Erythroblast (primary cell): ENCODE results near the gene LRRTM4.

Source experiments
- GATA1 ChIP-seq: IDR thresholded peaks from 2 replicates; pipeline ENCODE4 v1.6.1; 2011; ENCODE audit warnings: low read depth, mild to moderate bottlenecking, control low read depth, low read length, moderate library complexity
- POLR2A ChIP-seq: IDR thresholded peaks from 2 replicates; pipeline ENCODE4 v1.6.1; 2011; ENCODE audit warnings: mild to moderate bottlenecking, low read length

GRCh38 chr2:77566131-77566530 is 44.0 kb upstream of the LRRTM4 start:
- TF ChIP-seq POLR2A (no peak), GATA1 (no peak)
